ENCODE results near the gene RFNG.
A peak's percentile ranks its signal among the peaks of the same experiment; 100 is the strongest.

RFNG gene

DNA sequence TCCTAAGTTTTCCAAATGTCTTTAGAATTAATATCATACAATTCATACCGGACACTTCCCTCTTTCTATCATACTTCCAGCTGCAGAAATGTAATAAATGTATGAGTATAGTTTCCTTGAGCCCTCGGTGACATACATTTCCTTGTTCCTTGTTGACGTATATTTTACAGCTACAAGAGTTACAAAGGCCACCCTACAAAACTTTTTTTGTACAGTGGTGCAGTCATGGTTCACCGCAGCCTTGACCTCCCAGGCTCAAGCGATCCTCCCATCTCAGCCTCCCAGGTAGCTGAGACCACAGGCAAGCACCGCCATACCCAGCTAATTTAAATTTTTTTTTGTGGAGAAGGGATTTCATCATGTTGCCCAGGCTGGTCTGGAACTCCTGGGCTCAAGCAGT is 21.2 kb upstream of the RFNG start:
- H3K27ac Mint-ChIP-seq, result no peak overlapping the region
- H3K9me3 Mint-ChIP-seq (ENCODE audit: low read depth), result no peaks in the 10 kb centered on the region
- H3K4me3 Mint-ChIP-seq, result no peak overlapping the region
- H3K4me1 Mint-ChIP-seq (ENCODE audit: low read depth), result no peaks in the 10 kb centered on the region
- no peaks in the 10 kb centered on the region for H3K27me3 Mint-ChIP-seq
- H3K36me3 Mint-ChIP-seq, result no peaks in the 10 kb centered on the region

DNA sequence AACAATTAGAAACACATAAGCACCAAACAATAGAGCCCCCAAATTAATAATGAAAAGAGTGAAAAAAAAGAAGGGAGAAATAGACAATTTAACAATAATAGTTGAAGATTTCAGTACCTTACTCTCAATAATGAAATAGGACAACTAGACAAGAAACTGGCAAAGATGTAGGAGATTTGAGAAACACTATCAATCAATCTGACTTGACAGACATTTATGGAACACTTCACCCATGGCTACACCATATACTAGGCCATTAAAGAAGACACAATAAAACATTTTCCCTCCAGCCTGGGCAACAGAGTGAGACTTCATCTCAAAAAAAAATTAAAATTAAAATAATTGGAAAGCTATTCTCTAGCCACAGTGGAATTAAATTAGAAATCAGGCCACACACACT is 19.0 kb upstream of the RFNG start:
- H3K4me3 Mint-ChIP-seq, result no peak overlapping the region
- no peaks in the 10 kb centered on the region for H3K9me3 Mint-ChIP-seq (ENCODE audit: low read depth)
- H3K27me3 Mint-ChIP-seq, result no peaks in the 10 kb centered on the region
- H3K36me3 Mint-ChIP-seq, result no peaks in the 10 kb centered on the region
- no peak overlapping the region for H3K27ac Mint-ChIP-seq
- peaks cover 4% of the 10 kb centered on the region for H3K4me1 Mint-ChIP-seq (ENCODE audit: low read depth)

DNA sequence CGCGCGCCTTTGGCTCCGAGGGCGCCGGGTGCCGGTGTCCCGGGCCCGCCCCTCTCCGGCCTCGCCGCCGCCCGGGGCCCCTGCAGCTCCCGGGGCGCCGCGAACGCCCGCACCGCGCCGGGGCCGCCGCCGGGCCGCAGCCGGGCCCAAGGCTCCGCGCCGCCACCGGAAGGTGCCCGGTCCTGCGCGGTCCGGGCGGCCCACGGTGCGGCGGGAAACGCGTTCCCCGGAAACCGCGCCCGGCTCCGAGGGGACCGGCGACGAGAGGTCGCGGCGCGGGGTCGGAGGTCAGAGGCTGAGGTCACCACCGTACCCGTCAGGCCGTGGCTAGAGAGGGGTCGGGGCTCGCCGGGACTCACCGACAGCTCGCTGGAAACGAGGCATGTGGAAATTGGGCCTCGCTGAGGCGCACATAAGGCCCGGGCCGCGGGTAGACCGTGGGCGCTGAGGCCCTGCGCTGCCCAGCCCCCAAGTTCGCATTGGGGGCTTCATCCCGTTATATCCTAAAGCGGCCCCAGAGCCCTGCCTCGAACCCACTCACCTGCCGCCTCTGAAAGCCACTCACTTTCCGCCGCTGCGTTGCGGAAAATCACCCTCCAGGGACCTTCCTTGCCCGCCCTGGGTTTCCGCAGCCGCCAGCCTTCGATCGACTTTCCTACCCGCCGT is 14.2 kb upstream of the RFNG start, which contains the start of gene DUS1L:
TSS of gene DUS1L (minus strand) at position 167 of the 666 bp plus-strand sequence. CDS start 745 bp downstream, outside the sequence.
- Mint-ChIP-seq H3K4me3 (peak within 1 kb of the TSS; percentile 87), H3K27me3 (no peaks in the 10 kb centered on the region), H3K9me3 (ENCODE audit: low read depth) (no peaks in the 10 kb centered on the region), H3K4me1 (ENCODE audit: low read depth) (peaks cover 8% of the 10 kb centered on the region), H3K27ac (peak within 1 kb of the TSS; percentile 88), H3K36me3 (no peaks in the 10 kb centered on the region)

DNA sequence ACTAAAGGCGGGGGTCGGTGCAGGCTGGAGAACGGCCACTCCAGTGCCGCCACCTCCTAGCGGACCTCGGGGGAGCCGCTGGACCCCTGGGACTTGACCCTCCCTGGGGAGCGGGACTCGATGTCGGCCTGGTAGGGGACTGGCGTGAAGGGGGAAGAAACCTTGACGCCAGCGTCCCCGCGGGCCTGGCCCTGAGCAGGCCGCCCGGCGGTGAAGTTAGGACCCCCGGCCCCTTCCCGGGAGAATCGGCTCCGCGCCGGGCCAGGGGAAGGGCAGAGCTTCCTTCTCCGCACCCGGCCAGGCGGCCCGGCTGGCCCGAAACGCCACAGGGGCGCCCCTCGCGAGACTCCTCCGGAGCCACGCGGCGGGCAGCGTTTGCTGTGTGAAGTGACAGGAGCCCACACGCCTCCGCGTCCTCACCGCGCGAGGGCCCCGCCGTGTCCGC is 13.6 kb upstream of the RFNG start:
- Mint-ChIP-seq H3K36me3 (no peaks in the 10 kb centered on the region), H3K27me3 (no peaks in the 10 kb centered on the region), H3K27ac (peak overlapping the region; percentile 58), H3K4me1 (ENCODE audit: low read depth) (peaks cover 8% of the 10 kb centered on the region), H3K4me3 (peak overlapping the region; percentile 72), H3K9me3 (ENCODE audit: low read depth) (no peaks in the 10 kb centered on the region)

DNA sequence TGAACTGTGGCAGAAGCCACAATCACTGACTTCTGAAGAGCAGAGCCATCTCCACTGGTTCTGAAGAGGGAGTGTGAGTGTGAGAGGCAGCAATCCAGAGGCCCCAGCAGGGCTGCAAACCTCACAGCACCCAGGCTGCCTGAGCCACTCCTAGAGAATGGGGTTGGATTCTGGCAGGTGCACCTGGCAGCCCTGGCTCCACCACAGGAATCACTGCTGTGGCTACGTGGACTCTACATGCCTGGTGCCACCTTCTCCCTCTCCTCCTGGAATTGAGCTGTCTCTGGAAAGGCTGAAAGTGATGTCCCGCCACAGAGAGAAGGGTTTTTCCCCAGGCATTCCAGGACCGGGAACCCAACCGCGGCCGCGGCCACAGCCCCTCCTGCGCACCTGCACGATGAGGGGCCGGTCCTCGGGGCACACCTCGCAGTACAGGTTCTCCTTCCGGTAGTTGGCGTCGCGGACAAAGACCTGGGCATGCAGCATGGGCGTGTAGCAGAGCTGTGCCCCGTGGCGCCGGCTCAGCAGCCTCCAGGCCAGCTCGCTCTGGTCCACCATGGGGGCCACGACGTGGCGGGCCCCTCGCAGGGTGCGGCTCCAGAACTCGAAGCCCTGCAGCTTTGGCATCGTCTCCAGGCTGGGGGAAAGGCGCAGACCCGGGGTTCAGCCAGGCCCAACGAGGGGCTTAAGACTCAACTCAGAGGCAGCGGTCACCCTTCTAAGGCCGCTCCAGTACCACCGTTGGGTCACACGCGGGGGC is 13.0 kb upstream of the RFNG start:
- Mint-ChIP-seq H3K27me3 (no peaks in the 10 kb centered on the region), H3K9me3 (ENCODE audit: low read depth) (no peaks in the 10 kb centered on the region), H3K4me3 (peak overlapping the region; percentile 72), H3K4me1 (ENCODE audit: low read depth) (peaks cover 8% of the 10 kb centered on the region), H3K36me3 (no peaks in the 10 kb centered on the region), H3K27ac (peak overlapping the region; percentile 58)

DNA sequence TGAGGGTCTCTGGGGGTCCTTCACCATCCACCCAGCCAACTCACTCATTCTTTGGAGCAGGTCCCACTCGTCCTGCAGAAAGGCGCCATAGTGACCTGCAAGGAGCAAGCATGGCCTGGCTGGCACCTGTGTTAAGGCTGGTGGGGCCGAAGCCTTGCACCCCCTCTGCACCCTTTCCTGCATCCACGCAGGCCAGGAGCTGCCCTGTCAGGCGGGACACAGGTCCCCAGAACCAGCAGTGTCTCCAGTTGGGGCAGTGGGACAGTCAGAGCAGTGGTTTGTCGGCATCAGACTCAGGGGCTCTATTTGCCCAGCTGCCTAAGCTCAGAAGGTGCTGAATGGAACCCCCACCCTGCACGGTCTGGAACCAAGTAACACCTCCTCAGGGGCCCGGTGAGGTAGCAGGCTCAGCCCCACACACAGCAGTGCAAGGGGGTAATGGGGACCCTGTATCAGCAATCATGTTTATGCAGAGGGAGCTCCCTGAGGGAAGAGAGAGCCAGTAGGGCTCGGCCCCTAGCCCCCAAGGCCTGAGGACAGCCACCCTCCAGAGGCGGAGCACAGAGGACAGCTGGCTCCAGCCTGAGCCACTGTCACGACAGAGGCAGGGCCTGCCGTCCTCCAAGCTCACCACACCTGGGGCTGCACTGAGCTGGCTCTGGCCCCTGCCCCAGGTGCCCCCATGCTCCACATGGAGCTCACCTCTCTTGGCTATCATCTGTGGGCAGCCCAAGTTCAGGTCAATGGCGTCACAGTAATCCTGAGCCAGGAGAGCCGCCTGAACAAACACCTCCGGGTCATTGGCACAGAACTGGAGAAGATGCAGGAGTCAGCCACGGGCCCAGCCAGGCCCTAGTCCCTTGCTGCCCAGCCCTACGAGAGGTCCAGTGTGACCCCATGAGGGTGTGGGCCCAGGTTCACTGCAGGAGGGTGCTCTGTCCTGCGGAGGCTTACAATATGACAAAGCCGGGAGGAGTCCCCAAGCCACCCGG is 12.1 kb upstream of the RFNG start:
- Mint-ChIP-seq H3K36me3 (no peaks in the 10 kb centered on the region), H3K27me3 (no peaks in the 10 kb centered on the region), H3K4me1 (ENCODE audit: low read depth) (peaks cover 8% of the 10 kb centered on the region), H3K4me3 (peak overlapping the region; percentile 72), H3K9me3 (ENCODE audit: low read depth) (no peaks in the 10 kb centered on the region), H3K27ac (peak overlapping the region; percentile 58)

DNA sequence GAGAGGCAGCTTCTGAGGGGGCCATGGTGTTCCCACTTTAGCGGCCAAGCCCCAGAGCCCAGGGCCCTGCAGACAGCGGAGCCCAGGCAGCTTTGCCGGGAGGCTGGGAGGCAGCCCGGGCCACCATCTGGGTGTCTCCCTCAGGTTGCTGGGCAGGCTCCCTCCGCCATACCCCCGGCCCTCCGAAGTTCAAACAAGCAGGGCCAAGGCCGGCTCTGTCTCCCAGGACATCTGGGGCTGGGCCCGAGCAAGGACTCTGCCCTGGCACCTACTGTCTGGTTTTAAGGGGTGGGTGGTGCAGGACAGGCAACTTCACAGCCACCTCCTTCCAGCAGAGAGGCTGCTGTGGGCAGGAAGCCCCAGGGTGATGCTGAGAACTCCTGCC is 11.4 kb upstream of the RFNG start:
- Mint-ChIP-seq H3K4me1 (ENCODE audit: low read depth) (peaks cover 8% of the 10 kb centered on the region), H3K4me3 (no peak overlapping the region), H3K27ac (no peak overlapping the region), H3K9me3 (ENCODE audit: low read depth) (no peaks in the 10 kb centered on the region), H3K27me3 (no peaks in the 10 kb centered on the region), H3K36me3 (no peaks in the 10 kb centered on the region)

DNA sequence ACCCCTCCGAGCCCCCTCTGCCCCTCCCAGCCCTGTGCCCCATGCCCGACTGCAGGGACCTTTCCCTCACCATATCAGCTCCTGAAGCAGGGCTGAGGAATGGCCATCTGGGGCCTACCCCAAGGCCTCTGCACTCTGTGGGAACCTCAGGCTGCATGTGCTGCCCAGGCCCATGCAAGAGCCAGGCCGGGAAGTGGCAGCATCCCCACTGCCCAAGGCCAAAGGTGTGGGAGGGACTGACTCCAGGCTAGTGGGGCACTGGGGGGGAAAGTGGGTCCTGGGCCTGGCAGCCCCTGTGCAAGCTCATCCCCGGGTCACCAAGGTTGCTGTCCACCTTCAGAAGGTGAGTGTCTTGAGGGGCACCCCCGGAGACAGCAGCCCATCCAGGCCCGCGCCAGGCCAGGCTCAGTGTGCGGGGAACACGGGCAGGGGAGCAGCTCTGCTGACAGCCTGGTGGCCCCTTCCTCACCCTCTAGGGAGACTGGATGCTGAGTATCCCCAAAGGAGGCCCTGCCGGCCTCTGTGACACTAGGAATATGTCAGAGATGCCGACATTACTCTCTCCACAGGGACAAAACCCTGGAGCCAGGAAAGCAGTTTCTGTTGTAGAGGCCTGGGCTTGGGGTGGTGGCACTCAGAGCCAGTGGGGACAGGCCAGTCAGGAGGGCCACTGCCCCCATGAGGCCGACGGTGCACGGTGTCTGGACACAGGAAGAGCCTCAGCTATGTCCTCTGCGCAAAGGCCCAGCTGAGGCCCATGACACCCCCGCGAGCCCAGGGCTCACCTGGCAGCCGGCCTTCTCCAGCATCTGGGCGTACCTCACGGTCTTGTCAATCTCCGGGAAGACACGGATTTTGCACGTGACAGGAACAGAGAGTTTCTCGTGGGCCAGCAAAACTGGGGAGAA is 10.7 kb upstream of the RFNG start:
- H3K36me3 Mint-ChIP-seq, result no peaks in the 10 kb centered on the region

DNA sequence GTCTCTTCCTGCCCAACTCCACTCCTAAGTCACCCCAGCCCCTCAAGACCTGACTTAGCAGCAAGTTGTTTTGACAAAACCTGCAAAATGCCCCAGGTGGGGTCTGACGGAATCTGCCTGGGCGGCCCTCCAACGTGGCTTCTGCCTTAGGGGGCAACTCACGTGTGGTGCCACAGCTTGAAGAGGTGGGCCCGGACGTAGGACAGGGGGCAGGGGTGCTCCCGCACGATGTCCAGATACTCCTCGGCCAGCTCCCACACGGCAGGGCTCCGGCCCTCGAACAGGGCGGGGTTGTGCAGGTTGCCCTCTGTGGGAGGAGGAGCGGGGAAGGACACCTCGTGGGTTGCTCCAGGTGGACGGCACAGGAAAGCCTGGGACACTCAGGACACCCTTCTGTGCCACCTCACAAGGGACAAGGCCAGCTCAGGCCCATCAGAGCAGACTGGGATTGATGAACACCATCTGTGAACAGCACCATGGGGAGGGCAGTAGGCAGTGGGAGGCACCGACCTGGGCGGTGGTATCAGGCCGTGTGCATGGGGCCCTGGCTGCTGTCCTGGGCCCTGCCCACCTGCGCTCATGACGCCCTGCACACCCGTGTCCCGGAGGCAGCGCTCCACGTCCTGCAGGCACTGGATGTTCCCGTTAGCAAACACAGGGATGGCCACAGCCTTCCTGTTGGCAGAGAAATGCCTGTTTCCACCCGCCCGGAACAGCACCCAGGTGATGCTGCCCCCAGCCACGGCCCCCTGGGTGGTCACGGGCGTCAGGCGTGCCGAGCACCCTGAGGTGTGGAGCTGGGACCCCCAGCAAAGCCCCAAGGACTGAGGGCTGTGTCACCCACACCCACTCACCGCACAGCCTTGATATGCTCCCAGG is 9.7 kb upstream of the RFNG start:
- H3K27me3 Mint-ChIP-seq, result no peaks in the 10 kb centered on the region
- no peak overlapping the region for H3K27ac Mint-ChIP-seq
- peaks cover 4% of the 10 kb centered on the region for H3K4me1 Mint-ChIP-seq (ENCODE audit: low read depth)
- H3K9me3 Mint-ChIP-seq (ENCODE audit: low read depth), result no peaks in the 10 kb centered on the region
- no peak overlapping the region for H3K4me3 Mint-ChIP-seq
- no peaks in the 10 kb centered on the region for H3K36me3 Mint-ChIP-seq

More for the DNA sequence above, 10.7 kb upstream of the RFNG start:
- H3K9me3 Mint-ChIP-seq (ENCODE audit: low read depth), result no peaks in the 10 kb centered on the region
- H3K4me1 Mint-ChIP-seq (ENCODE audit: low read depth), result peaks cover 8% of the 10 kb centered on the region
- H3K27me3 Mint-ChIP-seq, result no peaks in the 10 kb centered on the region
- H3K4me3 Mint-ChIP-seq, result no peak overlapping the region
- H3K27ac Mint-ChIP-seq, result peak overlapping the region; percentile 10

DNA sequence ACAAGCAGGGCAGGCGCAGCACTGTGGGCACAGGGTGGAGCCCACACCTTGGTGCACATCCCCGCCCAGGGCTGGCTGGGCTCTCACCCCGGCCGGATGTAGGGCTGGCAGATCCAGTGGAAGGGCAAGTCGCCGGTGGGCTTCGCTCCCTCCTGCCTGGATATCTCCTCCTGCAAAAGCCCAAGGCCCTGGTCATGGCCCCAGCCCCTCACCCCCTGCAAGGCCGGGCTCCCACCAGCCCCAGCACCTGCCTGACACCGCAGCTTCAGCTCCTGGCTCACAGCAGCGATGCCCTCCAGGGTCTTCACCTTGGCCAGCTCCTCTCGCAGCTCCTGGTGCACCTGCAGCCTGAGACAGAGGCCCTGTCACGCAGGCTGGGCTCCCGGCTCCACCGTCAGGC is 9.0 kb upstream of the RFNG start:
- Mint-ChIP-seq H3K9me3 (ENCODE audit: low read depth) (no peaks in the 10 kb centered on the region), H3K27me3 (no peaks in the 10 kb centered on the region), H3K27ac (peak overlapping the region; percentile 22), H3K4me1 (ENCODE audit: low read depth) (peaks cover 4% of the 10 kb centered on the region), H3K36me3 (no peaks in the 10 kb centered on the region), H3K4me3 (no peak overlapping the region)

DNA sequence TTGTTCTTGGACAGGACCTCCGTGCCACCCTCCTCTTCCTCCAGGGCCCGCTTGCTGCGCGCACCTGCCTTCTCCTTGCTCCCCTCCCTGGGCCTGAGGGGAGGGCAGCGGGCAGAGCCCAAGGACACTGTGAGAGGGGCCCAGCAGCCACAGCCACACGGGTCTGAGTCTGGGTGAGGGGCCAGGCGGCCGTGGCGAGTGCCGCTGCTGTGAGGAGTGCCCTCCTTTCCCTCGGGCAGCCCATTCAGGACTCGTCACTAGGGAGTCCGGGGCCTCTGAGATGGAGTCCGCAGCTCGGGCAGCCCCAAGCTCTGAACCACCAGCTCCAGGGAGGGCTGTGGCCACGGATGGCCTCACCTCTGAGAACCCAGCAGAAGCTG is 8.4 kb upstream of the RFNG start:
- Mint-ChIP-seq H3K27ac (no peak overlapping the region), H3K4me1 (ENCODE audit: low read depth) (peaks cover 4% of the 10 kb centered on the region), H3K9me3 (ENCODE audit: low read depth) (no peaks in the 10 kb centered on the region), H3K36me3 (no peaks in the 10 kb centered on the region), H3K27me3 (no peaks in the 10 kb centered on the region), H3K4me3 (no peak overlapping the region)

DNA sequence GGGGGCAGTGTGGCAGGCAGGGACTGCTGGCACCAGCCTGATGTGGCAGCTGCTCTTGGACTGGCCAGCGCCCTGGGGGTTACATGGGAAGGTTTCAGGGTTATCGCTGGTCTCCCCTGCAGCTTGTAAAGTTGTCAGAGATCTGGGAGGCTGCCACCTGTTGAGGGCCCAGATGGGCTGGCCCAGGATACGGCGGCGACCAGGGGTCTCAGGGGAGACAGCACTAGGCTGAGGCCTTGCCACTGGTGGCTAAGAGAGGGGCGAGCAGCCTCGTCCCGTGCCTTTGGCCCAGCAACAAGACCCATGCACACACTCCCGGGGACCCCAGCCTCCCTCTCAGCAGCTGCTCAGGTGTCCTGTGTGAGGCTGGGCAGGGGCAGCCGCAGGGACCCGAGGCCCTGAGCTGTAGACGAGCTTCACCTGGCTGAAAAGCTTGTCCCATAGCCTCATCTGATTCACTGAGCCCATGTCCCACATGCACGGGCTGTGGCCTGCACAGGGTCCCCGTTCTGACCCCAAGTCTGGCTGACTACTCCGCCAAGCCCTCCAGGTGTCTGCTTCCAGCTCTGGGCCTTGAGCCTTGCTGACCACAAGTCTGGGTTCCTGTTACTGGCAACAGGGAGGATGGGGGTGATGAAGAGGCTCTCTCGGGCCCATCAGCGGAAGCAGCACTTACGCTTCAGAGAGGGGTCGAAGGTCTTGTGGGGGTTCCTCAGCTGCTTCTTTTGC is 7.8 kb upstream of the RFNG start:
- H3K27ac Mint-ChIP-seq, result no peak overlapping the region
- no peaks in the 10 kb centered on the region for H3K27me3 Mint-ChIP-seq
- H3K9me3 Mint-ChIP-seq (ENCODE audit: low read depth), result no peaks in the 10 kb centered on the region
- H3K4me1 Mint-ChIP-seq (ENCODE audit: low read depth), result peaks cover 4% of the 10 kb centered on the region
- H3K36me3 Mint-ChIP-seq, result no peaks in the 10 kb centered on the region
- H3K4me3 Mint-ChIP-seq, result no peak overlapping the region

DNA sequence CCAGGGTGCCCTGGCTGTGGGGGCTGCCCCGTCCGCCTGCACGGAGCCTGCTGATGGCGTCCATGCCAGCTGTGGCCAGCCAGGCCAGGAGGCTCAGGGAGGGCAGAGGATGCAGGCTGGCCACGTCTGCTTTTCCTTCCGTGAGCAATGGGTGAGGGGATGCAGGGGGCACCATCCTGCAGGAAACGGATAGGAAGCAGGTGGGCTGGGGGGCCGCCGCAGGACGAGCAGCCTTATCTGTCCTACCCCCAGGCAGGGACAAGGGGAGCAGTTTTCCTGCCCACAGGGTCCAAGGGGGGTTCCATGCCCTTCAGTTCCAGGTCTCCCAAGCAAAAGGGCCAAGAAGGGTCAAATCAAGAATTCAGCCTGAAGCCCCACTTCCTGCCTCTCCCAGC is 7.2 kb upstream of the RFNG start:
- no peaks in the 10 kb centered on the region for H3K36me3 Mint-ChIP-seq

More for the DNA sequence above, 7.2 kb upstream of the RFNG start:
- Mint-ChIP-seq H3K4me3 (no peak overlapping the region), H3K27ac (no peak overlapping the region), H3K4me1 (ENCODE audit: low read depth) (peaks cover under 1% of the 10 kb centered on the region), H3K9me3 (ENCODE audit: low read depth) (no peaks in the 10 kb centered on the region), H3K27me3 (no peaks in the 10 kb centered on the region)

All from activated naive CD8-positive, alpha-beta T cell (primary cell).